Tibial artery (tissue), 4 donors: ENCODE measurements around the gene TCF20.

Experiments
- DNase-seq, 2 donors: peaks; one replicate each; pipeline ENCODE4 v3.0.0-alpha.2; 2019
- H3K27ac ChIP-seq, 2 donors: fragments of 200-600 bp; sonication (generic) in 1 of 2; 1 replicate in 1 of 2; 2 replicates in 1 of 2; pipeline ENCODE4 v1.5.1; 2018 to 2019; ENCODE audit warnings: mild to moderate bottlenecking in 1 of 2
- H3K27me3 ChIP-seq, 2 donors: fragments of 200-600 bp; sonication (generic) in 1 of 2; one replicate each; pipeline versions ENCODE4 v1.5.1 to v1.6.0; 2016 to 2019
- H3K36me3 ChIP-seq, 3 donors: fragments of 200-600 bp; sonication (generic) in 2 of 3; one replicate each; pipeline ENCODE4 v1.5.1; 2016 to 2019; ENCODE audit warnings: mild to moderate bottlenecking in 2 of 3
- H3K4me1 ChIP-seq, 4 donors: fragments of 200-600 bp; sonication (generic) in 2 of 4; 1 replicate in 3 of 4; 2 replicates in 1 of 4; pipeline ENCODE4 v1.5.1; 2016 to 2019
- H3K4me3 ChIP-seq, 2 donors: fragments of 200-600 bp; sonication (generic) in 1 of 2; 1 replicate in 1 of 2; 2 replicates in 1 of 2; pipeline ENCODE4 v1.5.1; 2018 to 2019; ENCODE audit warnings: mild to moderate bottlenecking in 2 of 2
- H3K9me3 ChIP-seq, 3 donors: fragments of 200-600 bp; sonication (generic) in 1 of 3; one replicate each; pipeline ENCODE4 v1.5.1; 2016 to 2019
- intact Hi-C: fragments of 100-400 bp; cut with DNase I; formaldehyde crosslinking; loops from one replicate; pipeline ENCODE4 v1.15.0; 2023; ENCODE audit warnings: low total_unique reads
- TF ChIP-seq, protein P1 (sequence below), 2 experiments: fragments of 200-600 bp in 1 of 2; fragments of 450-650 bp in 1 of 2; IDR thresholded peaks; one replicate each; pipeline ENCODE4 v1.5.1; 2017 to 2019; ENCODE audit warnings: antibody characterized with exemption in 2 of 2, mild to moderate bottlenecking in 1 of 2, moderate library complexity in 1 of 2

Gene TCF20

DNA sequence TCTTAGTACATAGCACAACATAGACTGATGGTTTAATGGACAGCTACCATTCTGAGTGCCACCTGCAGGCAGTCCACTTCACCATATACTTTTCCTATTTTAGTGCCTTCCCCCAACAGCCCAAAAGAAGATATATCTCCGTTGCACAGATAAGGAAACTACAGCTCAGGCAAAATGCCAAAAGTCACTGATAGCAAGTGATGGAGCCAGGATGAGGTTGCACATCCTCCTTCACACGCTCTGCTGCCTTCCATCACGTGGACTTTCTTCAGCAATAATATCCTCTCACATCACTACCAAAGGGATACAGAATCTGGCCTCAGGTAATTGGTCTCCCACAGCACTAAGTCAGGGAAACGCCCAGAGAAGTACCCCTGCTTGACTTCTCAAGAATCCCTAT is 7.5 kb downstream of the TCF20 start:
- H3K27ac ChIP-seq = no peak overlapping the region
- no peak overlapping the region for H3K4me3 ChIP-seq
- no peaks in the 10 kb centered on the region for H3K36me3 ChIP-seq
- no peaks in the 10 kb centered on the region for H3K27me3 ChIP-seq
- no peaks in the 10 kb centered on the region for H3K9me3 ChIP-seq
- DNase-seq = no peak
- intact Hi-C loops = no loop called here
- peaks cover 0 to 9% (median 4%) of the 10 kb centered on the region in 4 donors for H3K4me1 ChIP-seq
- TF ChIP-seq, protein P1, sequence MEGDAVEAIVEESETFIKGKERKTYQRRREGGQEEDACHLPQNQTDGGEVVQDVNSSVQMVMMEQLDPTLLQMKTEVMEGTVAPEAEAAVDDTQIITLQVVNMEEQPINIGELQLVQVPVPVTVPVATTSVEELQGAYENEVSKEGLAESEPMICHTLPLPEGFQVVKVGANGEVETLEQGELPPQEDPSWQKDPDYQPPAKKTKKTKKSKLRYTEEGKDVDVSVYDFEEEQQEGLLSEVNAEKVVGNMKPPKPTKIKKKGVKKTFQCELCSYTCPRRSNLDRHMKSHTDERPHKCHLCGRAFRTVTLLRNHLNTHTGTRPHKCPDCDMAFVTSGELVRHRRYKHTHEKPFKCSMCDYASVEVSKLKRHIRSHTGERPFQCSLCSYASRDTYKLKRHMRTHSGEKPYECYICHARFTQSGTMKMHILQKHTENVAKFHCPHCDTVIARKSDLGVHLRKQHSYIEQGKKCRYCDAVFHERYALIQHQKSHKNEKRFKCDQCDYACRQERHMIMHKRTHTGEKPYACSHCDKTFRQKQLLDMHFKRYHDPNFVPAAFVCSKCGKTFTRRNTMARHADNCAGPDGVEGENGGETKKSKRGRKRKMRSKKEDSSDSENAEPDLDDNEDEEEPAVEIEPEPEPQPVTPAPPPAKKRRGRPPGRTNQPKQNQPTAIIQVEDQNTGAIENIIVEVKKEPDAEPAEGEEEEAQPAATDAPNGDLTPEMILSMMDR (IDR thresholded peaks at IDR 0.05) = no peak

GRCh38 chr22:42261296-42261695 is 9.2 kb downstream of the TCF20 start:
- Histone ChIP-seq H3K4me3 (no peak overlapping the region), H3K27ac (no peak overlapping the region), H3K4me1 (peaks cover 0 to 9% (median 4%) of the 10 kb centered on the region in 4 donors), H3K27me3 (no peaks in the 10 kb centered on the region), H3K36me3 (no peaks in the 10 kb centered on the region), H3K9me3 (no peaks in the 10 kb centered on the region)
- DNase-seq = no peak
- TF ChIP-seq, protein P1 (IDR thresholded peaks at IDR 0.05) = no peak
- intact Hi-C loops = no loop called here

DNA sequence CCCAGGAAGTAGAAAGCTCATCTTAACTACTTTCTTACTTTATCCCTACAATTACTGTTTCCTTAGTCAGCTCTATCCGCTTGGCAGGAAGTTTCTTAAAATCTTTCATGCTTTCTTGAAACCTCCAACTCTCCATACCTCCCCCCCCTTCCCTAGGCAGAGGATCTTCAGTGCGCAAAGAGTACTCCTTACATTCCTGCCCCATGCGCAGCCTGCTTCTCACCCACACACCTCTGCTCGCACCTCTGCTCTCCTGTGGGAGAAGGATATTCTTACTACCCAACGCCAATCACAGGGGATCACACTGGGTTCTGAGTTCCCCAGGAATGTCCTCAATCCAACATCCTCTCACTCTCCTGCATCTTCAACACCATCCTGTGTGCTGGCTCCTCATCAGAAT is 12.3 kb downstream of the TCF20 start:
- no peaks in the 10 kb centered on the region for H3K27me3 ChIP-seq
- no peak overlapping the region for H3K4me3 ChIP-seq
- TF ChIP-seq, protein P1 (IDR thresholded peaks at IDR 0.05) = no peak
- H3K4me1 ChIP-seq = peaks cover 0 to 12% (median 4%) of the 10 kb centered on the region in 4 donors
- intact Hi-C loops = no loop called here
- no peaks in the 10 kb centered on the region for H3K36me3 ChIP-seq
- H3K27ac ChIP-seq = no peak overlapping the region
- DNase-seq = no peak
- H3K9me3 ChIP-seq = no peaks in the 10 kb centered on the region

GRCh38 chr22:42257386-42257785 is 13.1 kb downstream of the TCF20 start:
- intact Hi-C loops = no loop called here
- Histone ChIP-seq H3K27ac (no peak overlapping the region), H3K9me3 (no peaks in the 10 kb centered on the region), H3K27me3 (no peaks in the 10 kb centered on the region), H3K36me3 (no peaks in the 10 kb centered on the region), H3K4me3 (no peak overlapping the region), H3K4me1 (peaks cover 0 to 9% (median 4%) of the 10 kb centered on the region in 4 donors)
- TF ChIP-seq, protein P1 (IDR thresholded peaks at IDR 0.05) = no peak
- DNase-seq = no peak

- TF ChIP-seq, protein P1 (IDR thresholded peaks at IDR 0.05) = no peak
- no peak for DNase-seq
- intact Hi-C loops = no loop called here
- Histone ChIP-seq H3K4me1 (peaks cover 0 to 9% (median 4%) of the 10 kb centered on the region in 4 donors), H3K9me3 (no peaks in the 10 kb centered on the region), H3K27ac (no peak overlapping the region), H3K27me3 (no peaks in the 10 kb centered on the region), H3K36me3 (no peaks in the 10 kb centered on the region), H3K4me3 (no peak overlapping the region)
Observed at GRCh38 chr22:42256930-42257329, 13.5 kb downstream of the TCF20 start.

DNA sequence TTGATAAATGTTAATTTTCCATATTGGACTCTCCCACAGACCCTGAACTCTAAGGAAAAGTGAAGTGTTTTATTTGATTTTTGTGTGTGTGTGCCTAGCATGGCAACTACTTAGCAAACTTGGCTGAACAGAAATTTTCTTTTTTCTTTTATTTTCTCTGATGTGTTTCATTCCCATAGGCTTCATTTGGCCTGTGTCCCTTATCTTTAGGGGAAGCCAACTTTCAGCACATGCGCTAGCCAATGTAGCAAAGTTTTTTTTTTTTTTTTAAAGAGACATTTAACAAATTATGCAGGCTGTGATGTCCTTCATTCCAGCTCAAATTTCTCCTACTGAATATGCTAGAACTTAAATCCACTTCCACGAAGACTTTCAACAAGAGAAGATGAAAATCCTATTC is 14.2 kb downstream of the TCF20 start:
- intact Hi-C loops = no loop called here

More for the DNA sequence above, 14.2 kb downstream of the TCF20 start:
- TF ChIP-seq, protein P1 (IDR thresholded peaks at IDR 0.05) = no peak
- no peak for DNase-seq
- Histone ChIP-seq H3K36me3 (no peaks in the 10 kb centered on the region), H3K27ac (no peak overlapping the region), H3K4me3 (no peak overlapping the region), H3K4me1 (peaks cover 0 to 9% (median 4%) of the 10 kb centered on the region in 4 donors), H3K27me3 (no peaks in the 10 kb centered on the region), H3K9me3 (no peaks in the 10 kb centered on the region)
